A549 (cell line): ENCODE results near the gene HTR6.
"Not testable (repeated sequence)": the region's sequence is repeated elsewhere in the genome, so short reads cannot be mapped to it uniquely, and the experiment has no call there.

Experiments
- CBX8 ChIP-seq: fragments of 200-600 bp; sonication (generic); IDR thresholded peaks from 2 replicates; pipeline ENCODE4 v1.6.1; 2016
- CHD4 ChIP-seq: fragments of 200-600 bp; sonication (generic); IDR thresholded peaks from 2 replicates; pipeline ENCODE4 v1.6.1; 2016; ENCODE audit warnings: antibody characterized with exemption, mild to moderate bottlenecking, borderline replicate concordance
- HOXA7 ChIP-seq: fragments of 250-450 bp; sonication (Bioruptor Pico); IDR thresholded peaks from 2 replicates; pipeline ENCODE4 v1.5.0; 2020; ENCODE audit warnings: mild to moderate bottlenecking, moderate library complexity
- MAZ ChIP-seq: fragments of 150-350 bp; IDR thresholded peaks from 2 replicates; pipeline ENCODE4 v1.6.1; 2014; ENCODE audit warnings: antibody characterized with exemption, low read depth, low read length, borderline replicate concordance
- NPAS2 ChIP-seq: fragments of 250-450 bp; sonication (Bioruptor Pico); IDR thresholded peaks from 2 replicates; pipeline ENCODE4 v1.8.0; 2022; ENCODE audit warnings: mild to moderate bottlenecking, moderate library complexity, borderline replicate concordance
- POLR2A ChIP-seq: IDR thresholded peaks from 2 replicates; pipeline ENCODE4 v1.6.1; 2012; ENCODE audit warnings: mild to moderate bottlenecking, low read length
- POLR2AphosphoS2 ChIP-seq: conservative IDR thresholded peaks from 2 replicates; pipeline ENCODE4 v1.6.1; 2012; ENCODE audit warnings: low read length, improper control_type of control experiment, inconsistent platforms
- RCOR1 ChIP-seq: fragments of 150-350 bp; IDR thresholded peaks from 2 replicates; pipeline ENCODE4 v1.6.1; 2014; ENCODE audit warnings: antibody characterized with exemption, low read length, low read depth
- TP53 ChIP-seq: fragments of 250-450 bp; sonication (Bioruptor Pico); IDR thresholded peaks from 2 replicates; pipeline ENCODE4 v1.5.0; 2021; ENCODE audit warnings: mild to moderate bottlenecking, moderate library complexity
- TF ChIP-seq, protein P1 (sequence below): fragments of 200-600 bp; sonication (generic); IDR thresholded peaks from 2 replicates; pipeline ENCODE4 v1.6.1; 2016; ENCODE audit warnings: antibody characterized with exemption, mild to moderate bottlenecking, moderate library complexity
- TF ChIP-seq, protein P2 (sequence below): fragments of >200 bp; sonication (Bioruptor Twin); formaldehyde crosslinking; IDR thresholded peaks from 3 replicates; pipeline ENCODE4 v1.5.1; 2016
- TF ChIP-seq, protein P3 (sequence below): IDR thresholded peaks from 2 replicates; pipeline ENCODE4 v1.6.1; 2012

DNA sequence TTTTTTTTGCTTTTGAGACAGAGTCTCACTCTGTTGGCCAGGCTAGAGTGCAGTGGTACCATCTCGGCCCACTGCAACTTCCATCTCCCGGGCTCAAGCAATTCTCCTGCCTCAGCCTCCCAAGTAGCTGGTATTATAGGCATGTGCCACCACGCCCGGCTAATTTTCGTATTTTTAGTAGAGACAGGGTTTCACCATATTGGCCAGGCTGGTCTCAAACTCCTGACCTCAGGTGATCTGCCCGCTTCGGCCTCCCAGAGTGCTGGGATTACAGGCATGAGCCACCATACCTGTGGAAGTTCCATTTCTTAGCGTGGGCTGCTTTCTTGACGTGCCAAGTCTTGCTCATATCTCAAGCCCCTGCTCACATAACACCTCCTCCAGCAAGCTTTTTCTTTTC is 29.6 kb upstream of the HTR6 start:
- not testable (repeated sequence) for TF ChIP-seq CBX8; RCOR1; HOXA7 (CRISPR knock-in tag); CHD4; POLR2A; TP53; MAZ; NPAS2; POLR2AphosphoS2
- TF ChIP-seq, protein P1, sequence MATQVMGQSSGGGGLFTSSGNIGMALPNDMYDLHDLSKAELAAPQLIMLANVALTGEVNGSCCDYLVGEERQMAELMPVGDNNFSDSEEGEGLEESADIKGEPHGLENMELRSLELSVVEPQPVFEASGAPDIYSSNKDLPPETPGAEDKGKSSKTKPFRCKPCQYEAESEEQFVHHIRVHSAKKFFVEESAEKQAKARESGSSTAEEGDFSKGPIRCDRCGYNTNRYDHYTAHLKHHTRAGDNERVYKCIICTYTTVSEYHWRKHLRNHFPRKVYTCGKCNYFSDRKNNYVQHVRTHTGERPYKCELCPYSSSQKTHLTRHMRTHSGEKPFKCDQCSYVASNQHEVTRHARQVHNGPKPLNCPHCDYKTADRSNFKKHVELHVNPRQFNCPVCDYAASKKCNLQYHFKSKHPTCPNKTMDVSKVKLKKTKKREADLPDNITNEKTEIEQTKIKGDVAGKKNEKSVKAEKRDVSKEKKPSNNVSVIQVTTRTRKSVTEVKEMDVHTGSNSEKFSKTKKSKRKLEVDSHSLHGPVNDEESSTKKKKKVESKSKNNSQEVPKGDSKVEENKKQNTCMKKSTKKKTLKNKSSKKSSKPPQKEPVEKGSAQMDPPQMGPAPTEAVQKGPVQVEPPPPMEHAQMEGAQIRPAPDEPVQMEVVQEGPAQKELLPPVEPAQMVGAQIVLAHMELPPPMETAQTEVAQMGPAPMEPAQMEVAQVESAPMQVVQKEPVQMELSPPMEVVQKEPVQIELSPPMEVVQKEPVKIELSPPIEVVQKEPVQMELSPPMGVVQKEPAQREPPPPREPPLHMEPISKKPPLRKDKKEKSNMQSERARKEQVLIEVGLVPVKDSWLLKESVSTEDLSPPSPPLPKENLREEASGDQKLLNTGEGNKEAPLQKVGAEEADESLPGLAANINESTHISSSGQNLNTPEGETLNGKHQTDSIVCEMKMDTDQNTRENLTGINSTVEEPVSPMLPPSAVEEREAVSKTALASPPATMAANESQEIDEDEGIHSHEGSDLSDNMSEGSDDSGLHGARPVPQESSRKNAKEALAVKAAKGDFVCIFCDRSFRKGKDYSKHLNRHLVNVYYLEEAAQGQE = not testable (repeated sequence)
- TF ChIP-seq, protein P2, sequence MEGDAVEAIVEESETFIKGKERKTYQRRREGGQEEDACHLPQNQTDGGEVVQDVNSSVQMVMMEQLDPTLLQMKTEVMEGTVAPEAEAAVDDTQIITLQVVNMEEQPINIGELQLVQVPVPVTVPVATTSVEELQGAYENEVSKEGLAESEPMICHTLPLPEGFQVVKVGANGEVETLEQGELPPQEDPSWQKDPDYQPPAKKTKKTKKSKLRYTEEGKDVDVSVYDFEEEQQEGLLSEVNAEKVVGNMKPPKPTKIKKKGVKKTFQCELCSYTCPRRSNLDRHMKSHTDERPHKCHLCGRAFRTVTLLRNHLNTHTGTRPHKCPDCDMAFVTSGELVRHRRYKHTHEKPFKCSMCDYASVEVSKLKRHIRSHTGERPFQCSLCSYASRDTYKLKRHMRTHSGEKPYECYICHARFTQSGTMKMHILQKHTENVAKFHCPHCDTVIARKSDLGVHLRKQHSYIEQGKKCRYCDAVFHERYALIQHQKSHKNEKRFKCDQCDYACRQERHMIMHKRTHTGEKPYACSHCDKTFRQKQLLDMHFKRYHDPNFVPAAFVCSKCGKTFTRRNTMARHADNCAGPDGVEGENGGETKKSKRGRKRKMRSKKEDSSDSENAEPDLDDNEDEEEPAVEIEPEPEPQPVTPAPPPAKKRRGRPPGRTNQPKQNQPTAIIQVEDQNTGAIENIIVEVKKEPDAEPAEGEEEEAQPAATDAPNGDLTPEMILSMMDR = not testable (repeated sequence)
- TF ChIP-seq, protein P3, sequence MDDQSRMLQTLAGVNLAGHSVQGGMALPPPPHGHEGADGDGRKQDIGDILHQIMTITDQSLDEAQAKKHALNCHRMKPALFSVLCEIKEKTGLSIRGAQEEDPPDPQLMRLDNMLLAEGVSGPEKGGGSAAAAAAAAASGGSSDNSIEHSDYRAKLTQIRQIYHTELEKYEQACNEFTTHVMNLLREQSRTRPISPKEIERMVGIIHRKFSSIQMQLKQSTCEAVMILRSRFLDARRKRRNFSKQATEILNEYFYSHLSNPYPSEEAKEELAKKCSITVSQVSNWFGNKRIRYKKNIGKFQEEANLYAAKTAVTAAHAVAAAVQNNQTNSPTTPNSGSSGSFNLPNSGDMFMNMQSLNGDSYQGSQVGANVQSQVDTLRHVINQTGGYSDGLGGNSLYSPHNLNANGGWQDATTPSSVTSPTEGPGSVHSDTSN = not testable (repeated sequence)
